ENCODE data around the gene PTPN4.

GRCh38 chr2:119741001-119741400 is 18.7 kb upstream of the PTPN4 start:
- TF ChIP-seq EZH2 (IDR thresholded peaks at IDR 0.05; ENCODE audit: borderline replicate concordance, low read depth, low read length, severe bottlenecking) = no peak
- TF ChIP-seq POLR2A (IDR thresholded peaks at IDR 0.05; ENCODE audit: low read depth, low read length) = no peak
- TF ChIP-seq CTCF (IDR thresholded peaks at IDR 0.05; ENCODE audit: extremely low read depth in 1 of 2, insufficient read depth in 1 of 2, low read depth in 1 of 2, low read length in 2 of 2) = no peak
- no peak for TF ChIP-seq MAX (IDR thresholded peaks at IDR 0.05; ENCODE audit: insufficient read depth, insufficient read length)
